HS-5 (cell line): Measurements from ENCODE around the gene AGPAT2.

ENCODE experiments used
- DNase-seq: peaks from one replicate; pipeline ENCODE4 v3.0.0-alpha.2; 2012; ENCODE audit warnings: low read depth

Gene AGPAT2

GRCh38 chr9:136625101-136626065 lies 61.9 kb downstream of the AGPAT2 start:
- no peak for DNase-seq

- DNase-seq = no peak
Measured at GRCh38 chr9:136624184-136624951, 62.9 kb downstream of the AGPAT2 start.

GRCh38 chr9:136623842-136624183 lies 63.4 kb downstream of the AGPAT2 start:
- DNase-seq = no peak
